Osteoblast (primary cell): ENCODE data around the gene PLEKHH1. TPM values are rescaled to one million over a fixed set of nuclear protein-coding genes. Genes with fewer than 3 reads are reported as not detected.

Experiments
- DNase-seq: peaks from one replicate; pipeline ENCODE4 v3.0.0; 2011; ENCODE audit warnings: low spot score, mixed read lengths; ENCODE audit not compliant: insufficient read length; ENCODE audit errors: missing footprints
- H2AFZ ChIP-seq: 2 replicates; pipeline ENCODE4 v1.6.0; 2011; ENCODE audit warnings: mild to moderate bottlenecking, low read length
- H3K27ac ChIP-seq: 2 replicates; pipeline ENCODE4 v1.5.1; 2011; ENCODE audit warnings: mild to moderate bottlenecking, low read depth, low read length, moderate library complexity
- H3K27me3 ChIP-seq: 2 replicates; pipeline ENCODE4 v1.6.0; 2012; ENCODE audit warnings: mild to moderate bottlenecking, control low read depth, inconsistent platforms, low read length, moderate library complexity; ENCODE audit not compliant: insufficient read depth
- H3K36me3 ChIP-seq: 2 replicates; pipeline ENCODE4 v1.5.1; 2011; ENCODE audit warnings: mild to moderate bottlenecking, low read length, control low read depth, moderate library complexity; ENCODE audit not compliant: insufficient read depth
- H3K4me1 ChIP-seq: 2 replicates; pipeline ENCODE4 v1.5.1; 2011; ENCODE audit warnings: mild to moderate bottlenecking, low read length, control low read depth, moderate library complexity; ENCODE audit not compliant: insufficient read depth
- H3K4me2 ChIP-seq: 2 replicates; pipeline ENCODE4 v1.6.0; 2011; ENCODE audit warnings: mild to moderate bottlenecking, low read length; ENCODE audit not compliant: insufficient read depth
- H3K4me3 ChIP-seq: fragments of 200-600 bp; sonication (generic); 3 replicates; pipeline ENCODE4 v1.5.1; 2012; ENCODE audit warnings: mild to moderate bottlenecking, low read length, inconsistent platforms; ENCODE audit not compliant: insufficient read depth
- H3K79me2 ChIP-seq: 2 replicates; pipeline ENCODE4 v1.6.0; 2012; ENCODE audit warnings: mild to moderate bottlenecking, low read length, control low read depth, inconsistent platforms; ENCODE audit not compliant: insufficient read depth
- H3K9me3 ChIP-seq: 2 replicates; pipeline ENCODE4 v1.5.1; 2011; ENCODE audit warnings: low read depth, low read length, control low read depth
- H4K20me1 ChIP-seq: 2 replicates; pipeline ENCODE4 v1.6.0; 2012; ENCODE audit warnings: mild to moderate bottlenecking, low read length, control low read depth; ENCODE audit not compliant: insufficient read depth
- total RNA-seq: library from RNA; depleted of rRNA; stranded (reverse); fragments of >200 nt; gene quantifications from 2 replicates; pipeline ENCODE4 v1.2.3, GENCODE V29; 2012
- TF ChIP-seq, protein P1 (sequence below): IDR thresholded peaks from 2 replicates; pipeline ENCODE4 v1.5.1; 2011; ENCODE audit warnings: mild to moderate bottlenecking, low read depth, low read length, moderate library complexity; ENCODE audit errors: extremely low read depth

PLEKHH1 gene
- total RNA-seq, 1 donor, result 1.1 TPM

DNA sequence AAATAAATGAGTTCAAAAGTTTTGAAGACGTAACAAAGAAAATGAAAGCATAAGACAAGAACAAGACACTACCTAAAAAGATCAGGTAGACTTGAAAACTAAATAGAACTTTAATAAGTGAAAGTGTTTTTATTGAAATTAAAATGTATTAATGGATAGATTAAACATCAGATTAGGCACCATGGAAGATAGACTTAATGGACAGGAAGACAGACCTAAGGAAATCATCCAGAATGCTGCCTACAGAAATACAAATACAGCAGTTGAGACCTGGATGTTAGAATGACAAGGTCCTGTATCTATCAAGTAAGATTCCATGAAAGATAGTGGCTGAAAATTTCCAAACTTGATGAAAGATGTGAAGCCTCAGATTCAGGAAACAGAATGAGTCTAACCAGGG, 11.5 kb downstream of the PLEKHH1 start:
- Histone ChIP-seq H3K27ac (no peak overlapping the region), H3K27me3 (peaks cover 22% of the 10 kb centered on the region), H3K4me3 (no peak overlapping the region), H3K4me2 (no peak overlapping the region), H3K9me3 (no peaks in the 10 kb centered on the region), H3K4me1 (no peaks in the 10 kb centered on the region), H4K20me1 (no peaks in the 10 kb centered on the region), H3K36me3 (no peaks in the 10 kb centered on the region), H2AFZ (no peak overlapping the region), H3K79me2 (no peaks in the 10 kb centered on the region)
- TF ChIP-seq, protein P1, sequence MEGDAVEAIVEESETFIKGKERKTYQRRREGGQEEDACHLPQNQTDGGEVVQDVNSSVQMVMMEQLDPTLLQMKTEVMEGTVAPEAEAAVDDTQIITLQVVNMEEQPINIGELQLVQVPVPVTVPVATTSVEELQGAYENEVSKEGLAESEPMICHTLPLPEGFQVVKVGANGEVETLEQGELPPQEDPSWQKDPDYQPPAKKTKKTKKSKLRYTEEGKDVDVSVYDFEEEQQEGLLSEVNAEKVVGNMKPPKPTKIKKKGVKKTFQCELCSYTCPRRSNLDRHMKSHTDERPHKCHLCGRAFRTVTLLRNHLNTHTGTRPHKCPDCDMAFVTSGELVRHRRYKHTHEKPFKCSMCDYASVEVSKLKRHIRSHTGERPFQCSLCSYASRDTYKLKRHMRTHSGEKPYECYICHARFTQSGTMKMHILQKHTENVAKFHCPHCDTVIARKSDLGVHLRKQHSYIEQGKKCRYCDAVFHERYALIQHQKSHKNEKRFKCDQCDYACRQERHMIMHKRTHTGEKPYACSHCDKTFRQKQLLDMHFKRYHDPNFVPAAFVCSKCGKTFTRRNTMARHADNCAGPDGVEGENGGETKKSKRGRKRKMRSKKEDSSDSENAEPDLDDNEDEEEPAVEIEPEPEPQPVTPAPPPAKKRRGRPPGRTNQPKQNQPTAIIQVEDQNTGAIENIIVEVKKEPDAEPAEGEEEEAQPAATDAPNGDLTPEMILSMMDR, result no peak
- no peak for DNase-seq

- TF ChIP-seq, protein P1, result no peak
- Histone ChIP-seq H3K27me3 (peaks cover 2% of the 10 kb centered on the region), H3K9me3 (no peaks in the 10 kb centered on the region), H3K4me2 (no peak overlapping the region), H3K4me1 (no peaks in the 10 kb centered on the region), H3K4me3 (no peak overlapping the region), H3K36me3 (no peaks in the 10 kb centered on the region), H3K79me2 (no peaks in the 10 kb centered on the region), H3K27ac (no peak overlapping the region), H2AFZ (no peak overlapping the region), H4K20me1 (no peaks in the 10 kb centered on the region)
- DNase-seq, result no peak
These were observed 14.2 kb downstream of the PLEKHH1 start for GRCh38 chr14:67547224-67547780.

- no peak overlapping the region for H3K27ac ChIP-seq
- TF ChIP-seq, protein P1, result no peak
These were observed 16.6 kb downstream of the PLEKHH1 start for GRCh38 chr14:67549734-67550133.

GRCh38 chr14:67551123-67551522, 18.0 kb downstream of the PLEKHH1 start:
- TF ChIP-seq, protein P1, result no peak
- Histone ChIP-seq H3K36me3 (no peaks in the 10 kb centered on the region), H3K27me3 (no peaks in the 10 kb centered on the region)

More at GRCh38 chr14:67549734-67550133, 16.6 kb downstream of the PLEKHH1 start:
- Histone ChIP-seq H3K4me2 (no peak overlapping the region), H3K4me3 (no peak overlapping the region), H3K79me2 (no peaks in the 10 kb centered on the region), H3K27me3 (no peaks in the 10 kb centered on the region), H3K4me1 (no peaks in the 10 kb centered on the region), H2AFZ (no peak overlapping the region), H3K36me3 (no peaks in the 10 kb centered on the region), H3K9me3 (no peaks in the 10 kb centered on the region), H4K20me1 (no peaks in the 10 kb centered on the region)
- DNase-seq, result no peak

More at GRCh38 chr14:67551123-67551522, 18.0 kb downstream of the PLEKHH1 start:
- Histone ChIP-seq H3K4me3 (no peak overlapping the region), H2AFZ (no peak overlapping the region), H3K4me2 (no peak overlapping the region), H3K79me2 (no peaks in the 10 kb centered on the region), H3K4me1 (no peaks in the 10 kb centered on the region), H3K9me3 (no peaks in the 10 kb centered on the region), H3K27ac (no peak overlapping the region), H4K20me1 (no peaks in the 10 kb centered on the region)
- no peak for DNase-seq
